Activated CD8-positive, alpha-beta memory T cell treated with anti-CD3 and anti-CD28 coated beads for 48 hours (primary cell): ENCODE data around the gene SCFD2.
"Not testable (repeated sequence)": the region's sequence is repeated elsewhere in the genome, so short reads cannot be mapped to it uniquely, and the experiment has no call there.

ENCODE experiments used
- DNase-seq, 3 experiments: peaks; one replicate each; pipeline ENCODE4 v3.0.0-alpha.2; 2020; ENCODE audit warnings: low read depth in 2 of 3, low spot score in 2 of 3

SCFD2 gene

GRCh38 chr4:53150631-53151488 is 215.0 kb downstream of the SCFD2 start:
- DNase-seq: no peak

- DNase-seq: no peak
Observed at GRCh38 chr4:53147711-53148110, 218.2 kb downstream of the SCFD2 start.

GRCh38 chr4:53147197-53147596 is 218.7 kb downstream of the SCFD2 start:
- DNase-seq: no peak

GRCh38 chr4:53141308-53141707 is 224.6 kb downstream of the SCFD2 start:
- no peak for DNase-seq

GRCh38 chr4:53139256-53139655 is 226.6 kb downstream of the SCFD2 start:
- DNase-seq: not testable (repeated sequence)

GRCh38 chr4:53137468-53137867 is 228.4 kb downstream of the SCFD2 start:
- DNase-seq: no peak

GRCh38 chr4:53136954-53137353 is 228.9 kb downstream of the SCFD2 start:
- DNase-seq: no peak

- no peak for DNase-seq
Observed at GRCh38 chr4:53132132-53132891, 233.5 kb downstream of the SCFD2 start.

- no peak for DNase-seq
Observed at GRCh38 chr4:53131562-53131925, 234.3 kb downstream of the SCFD2 start.

- DNase-seq: no peak
Observed at GRCh38 chr4:53130896-53131561, 234.8 kb downstream of the SCFD2 start.

- DNase-seq: no peak
Observed at GRCh38 chr4:53128706-53129357, 237.0 kb downstream of the SCFD2 start.

GRCh38 chr4:53128231-53128630 is 237.6 kb downstream of the SCFD2 start:
- no peak for DNase-seq

- DNase-seq: no peak
Observed at GRCh38 chr4:53127365-53127764, 238.5 kb downstream of the SCFD2 start.

GRCh38 chr4:53126099-53126498 is 239.8 kb downstream of the SCFD2 start:
- no peak for DNase-seq

GRCh38 chr4:53123819-53124218 is 242.0 kb downstream of the SCFD2 start:
- no peak for DNase-seq

- DNase-seq: no peak
Observed at GRCh38 chr4:53123171-53123570, 242.7 kb downstream of the SCFD2 start.

GRCh38 chr4:53122280-53123116 is 243.4 kb downstream of the SCFD2 start:
- no peak for DNase-seq

GRCh38 chr4:53121264-53121865 is 244.5 kb downstream of the SCFD2 start:
- no peak for DNase-seq

- DNase-seq: no peak
Observed at GRCh38 chr4:53120778-53121177, 245.1 kb downstream of the SCFD2 start.

GRCh38 chr4:53119680-53120079 is 246.2 kb downstream of the SCFD2 start:
- no peak for DNase-seq
